Endodermal cell (in vitro differentiated cells): ENCODE results near the gene SLC2A6. TPM values are rescaled to one million over a fixed set of nuclear protein-coding genes. Genes with fewer than 3 reads are reported as not detected.

Experiments
- DNase-seq: peaks from one replicate; pipeline ENCODE4 v3.0.0-alpha.2; 2017
- H3K27ac ChIP-seq: 2 replicates; pipeline ENCODE4 v1.5.1; 2013; ENCODE audit warnings: mild to moderate bottlenecking, low read depth, low read length, moderate library complexity
- H3K27me3 ChIP-seq: 2 replicates; pipeline ENCODE4 v1.6.1; 2013; ENCODE audit warnings: mild to moderate bottlenecking, low read length, moderate library complexity; ENCODE audit not compliant: insufficient read depth, control insufficient read depth, poor library complexity, severe bottlenecking
- H3K36me3 ChIP-seq: 2 replicates; pipeline ENCODE4 v1.7.0; 2013; ENCODE audit warnings: mild to moderate bottlenecking, low read length, moderate library complexity; ENCODE audit not compliant: control insufficient read depth, insufficient read depth
- H3K4me1 ChIP-seq: one replicate; pipeline ENCODE4 v1.7.0; 2013; ENCODE audit warnings: low read length; ENCODE audit not compliant: control insufficient read depth, insufficient read depth
- H3K4me3 ChIP-seq: 2 replicates; pipeline ENCODE4 v1.5.1; 2013; ENCODE audit warnings: mild to moderate bottlenecking, low read length, moderate library complexity
- H3K9ac ChIP-seq: 2 replicates; pipeline ENCODE4 v1.6.1; 2013; ENCODE audit warnings: mild to moderate bottlenecking, low read length, moderate library complexity; ENCODE audit not compliant: poor library complexity, severe bottlenecking; ENCODE audit errors: extremely low read depth
- H3K9me3 ChIP-seq: 2 replicates; pipeline ENCODE4 v1.6.1; 2013; ENCODE audit warnings: mild to moderate bottlenecking, low read length, moderate library complexity; ENCODE audit not compliant: control insufficient read depth
- H3K27ac Mint-ChIP-seq: 2 replicates; pipeline ENCODE4 v1.8.0; 2020; ENCODE audit warnings: mixed read lengths
- H3K27me3 Mint-ChIP-seq: 2 replicates; pipeline ENCODE4 v1.8.0; 2021; ENCODE audit warnings: mild to moderate bottlenecking, mixed read lengths; ENCODE audit not compliant: insufficient read depth
- H3K36me3 Mint-ChIP-seq: 2 replicates; pipeline ENCODE4 v1.8.0; 2020; ENCODE audit warnings: low read depth, mixed read lengths
- H3K4me1 Mint-ChIP-seq: 2 replicates; pipeline ENCODE4 v1.8.0; 2020; ENCODE audit warnings: mixed read lengths
- H3K4me3 Mint-ChIP-seq: 2 replicates; pipeline ENCODE4 v1.8.0; 2020; ENCODE audit warnings: mild to moderate bottlenecking, moderate library complexity, mixed read lengths
- H3K9me3 Mint-ChIP-seq: 2 replicates; pipeline ENCODE4 v1.8.0; 2020; ENCODE audit warnings: mild to moderate bottlenecking, mixed read lengths
- WGBS, 2 experiments: methylation state at CpG; one replicate each; pipeline versions ENCODE4 v1.1.5 to v1.1.7; 2013; ENCODE audit warnings: missing lambda C conversion rate in 2 of 2, mixed read lengths in 1 of 2; ENCODE audit not compliant: insufficient coverage in 1 of 2, insufficient read length in 1 of 2; 5-methylcytosine and 5-hydroxymethylcytosine counted together
- total RNA-seq, 2 donors: library from RNA; stranded (reverse); fragmentation: NEBNext Ultra II Directional in 1 of 2; extraction: Animal tissue kit (Norgen Biotek cat#: 25700) in 1 of 2; gene quantifications; 2 replicates in 1 of 2; 3 replicates in 1 of 2; pipeline ENCODE4 v1.2.1, GENCODE V29; 2021
- TF ChIP-seq, protein P1 (sequence below): fragments of 200-600 bp; sonication (generic); conservative IDR thresholded peaks from 2 replicates; pipeline ENCODE4 v1.5.0; 2021; ENCODE audit warnings: antibody characterized with exemption, mild to moderate bottlenecking

The SLC2A6 gene
- total RNA-seq, 2 donors from 2014 or later = 11.6 to 17.7 TPM

DNA sequence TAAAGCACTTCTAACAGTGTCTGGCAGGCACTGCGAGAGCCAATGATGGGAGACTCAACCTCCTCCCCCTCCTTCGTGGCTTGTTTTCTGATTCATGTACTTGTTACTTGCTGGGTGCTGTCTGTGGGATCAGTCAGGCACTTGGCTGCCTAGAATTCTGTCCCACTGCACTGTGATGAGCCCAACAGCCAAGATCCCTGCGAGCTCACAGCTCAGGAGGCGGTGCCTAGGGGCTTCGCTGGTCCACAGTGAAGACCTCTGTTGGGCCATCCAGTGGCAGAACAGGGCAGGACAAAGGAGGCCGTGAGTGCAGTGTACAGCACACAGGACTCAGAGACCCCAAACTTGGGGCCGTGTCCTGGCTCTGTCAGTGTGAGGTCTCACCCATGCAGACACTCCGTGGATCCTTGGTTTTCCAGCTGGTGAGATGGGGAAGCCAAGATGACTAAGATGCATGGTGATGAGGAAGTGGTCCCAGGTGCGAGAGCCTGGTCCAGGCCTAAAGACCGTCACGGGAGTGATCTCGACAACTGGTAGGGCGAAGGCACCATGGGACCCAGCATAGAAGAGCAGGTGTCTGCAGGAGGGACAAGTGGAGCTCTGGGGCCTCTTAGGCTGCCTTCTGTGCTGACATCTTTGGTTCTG, 26.4 kb upstream of the SLC2A6 start:
- WGBS, 2 experiments = 94 to 95% methylated on average over 12 to 13 of the region's 13 CpGs
- Histone ChIP-seq H3K4me1 (peaks cover 5% of the 10 kb centered on the region), H3K27ac (no peak overlapping the region), H3K4me3 (no peak overlapping the region), H3K9ac (no peak overlapping the region), H3K9me3 (peaks cover 15% of the 10 kb centered on the region), H3K36me3 (no peaks in the 10 kb centered on the region), H3K27me3 (no peaks in the 10 kb centered on the region)
- no peak overlapping the region for H3K4me3 Mint-ChIP-seq
- TF ChIP-seq, protein P1, sequence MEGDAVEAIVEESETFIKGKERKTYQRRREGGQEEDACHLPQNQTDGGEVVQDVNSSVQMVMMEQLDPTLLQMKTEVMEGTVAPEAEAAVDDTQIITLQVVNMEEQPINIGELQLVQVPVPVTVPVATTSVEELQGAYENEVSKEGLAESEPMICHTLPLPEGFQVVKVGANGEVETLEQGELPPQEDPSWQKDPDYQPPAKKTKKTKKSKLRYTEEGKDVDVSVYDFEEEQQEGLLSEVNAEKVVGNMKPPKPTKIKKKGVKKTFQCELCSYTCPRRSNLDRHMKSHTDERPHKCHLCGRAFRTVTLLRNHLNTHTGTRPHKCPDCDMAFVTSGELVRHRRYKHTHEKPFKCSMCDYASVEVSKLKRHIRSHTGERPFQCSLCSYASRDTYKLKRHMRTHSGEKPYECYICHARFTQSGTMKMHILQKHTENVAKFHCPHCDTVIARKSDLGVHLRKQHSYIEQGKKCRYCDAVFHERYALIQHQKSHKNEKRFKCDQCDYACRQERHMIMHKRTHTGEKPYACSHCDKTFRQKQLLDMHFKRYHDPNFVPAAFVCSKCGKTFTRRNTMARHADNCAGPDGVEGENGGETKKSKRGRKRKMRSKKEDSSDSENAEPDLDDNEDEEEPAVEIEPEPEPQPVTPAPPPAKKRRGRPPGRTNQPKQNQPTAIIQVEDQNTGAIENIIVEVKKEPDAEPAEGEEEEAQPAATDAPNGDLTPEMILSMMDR = peak; percentile 28
- H3K27me3 Mint-ChIP-seq = no peaks in the 10 kb centered on the region
- peaks cover 8% of the 10 kb centered on the region for H3K4me1 Mint-ChIP-seq
- H3K27ac Mint-ChIP-seq = no peak overlapping the region
- DNase-seq = no peak
- H3K9me3 Mint-ChIP-seq = peaks cover 31% of the 10 kb centered on the region
- no peaks in the 10 kb centered on the region for H3K36me3 Mint-ChIP-seq

DNA sequence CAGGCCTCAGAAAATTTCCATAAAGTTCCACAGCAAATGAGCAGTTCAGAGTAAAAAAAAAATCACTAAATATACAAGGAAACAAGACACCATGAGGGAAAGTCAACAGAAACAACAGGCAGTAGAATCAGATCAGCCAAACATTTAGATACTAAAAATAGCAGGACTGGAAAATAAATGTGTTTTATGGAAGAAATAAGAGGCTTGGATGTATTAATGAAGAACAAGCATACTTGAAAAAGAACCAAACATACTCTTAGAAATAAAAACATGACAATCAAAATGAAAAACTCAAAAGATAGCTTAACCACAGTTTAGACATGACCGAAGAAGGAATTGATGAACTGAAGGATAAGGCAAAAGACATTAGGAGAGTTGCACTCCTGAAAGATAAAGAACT, 23.2 kb upstream of the SLC2A6 start:
- H3K9ac ChIP-seq = no peak overlapping the region
- H3K27me3 Mint-ChIP-seq = no peaks in the 10 kb centered on the region
- no peaks in the 10 kb centered on the region for H3K27me3 ChIP-seq
- peaks cover 15% of the 10 kb centered on the region for H3K9me3 ChIP-seq
- no peaks in the 10 kb centered on the region for H3K36me3 ChIP-seq
- H3K9me3 Mint-ChIP-seq = peaks cover 31% of the 10 kb centered on the region
- no peaks in the 10 kb centered on the region for H3K4me1 Mint-ChIP-seq
- no peak overlapping the region for H3K4me3 Mint-ChIP-seq
- H3K4me1 ChIP-seq = no peaks in the 10 kb centered on the region
- no peak for DNase-seq
- TF ChIP-seq, protein P1 = no peak
- H3K27ac ChIP-seq = no peak overlapping the region
- no peaks in the 10 kb centered on the region for H3K36me3 Mint-ChIP-seq
- H3K27ac Mint-ChIP-seq = no peak overlapping the region
- H3K4me3 ChIP-seq = no peak overlapping the region
- WGBS, 2 experiments = 98 to 100% methylated on average over 1 of the region's 1 CpG

DNA sequence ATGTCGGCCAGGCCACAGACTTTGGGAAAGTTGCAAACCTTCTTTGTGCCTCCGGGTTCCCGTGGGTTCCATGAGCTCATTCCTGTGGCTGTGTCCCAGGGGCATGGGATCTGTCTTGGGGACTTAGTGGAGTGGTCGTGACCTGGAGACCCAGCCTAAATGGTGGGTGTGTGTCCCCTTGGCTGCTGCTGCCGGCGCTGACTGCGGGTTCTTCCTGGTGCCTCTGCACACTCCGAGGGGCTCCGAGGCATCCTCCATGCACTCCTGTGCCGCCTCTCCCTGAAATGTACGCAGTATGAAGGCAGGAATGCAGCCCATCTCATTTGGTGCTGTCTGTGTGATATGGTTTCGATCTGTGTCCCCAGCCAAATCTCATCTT, 21.0 kb upstream of the SLC2A6 start:
- H3K4me1 ChIP-seq = no peaks in the 10 kb centered on the region
- no peak overlapping the region for H3K4me3 Mint-ChIP-seq
- H3K27ac Mint-ChIP-seq = no peak overlapping the region
- H3K9me3 Mint-ChIP-seq = peaks cover 31% of the 10 kb centered on the region
- DNase-seq = no peak
- peaks cover 15% of the 10 kb centered on the region for H3K9me3 ChIP-seq
- H3K4me3 ChIP-seq = no peak overlapping the region
- no peaks in the 10 kb centered on the region for H3K27me3 ChIP-seq
- H3K36me3 Mint-ChIP-seq = no peaks in the 10 kb centered on the region
- H3K9ac ChIP-seq = no peak overlapping the region
- no peaks in the 10 kb centered on the region for H3K36me3 ChIP-seq
- H3K27me3 Mint-ChIP-seq = no peaks in the 10 kb centered on the region
- WGBS, 2 experiments = 92 to 96% methylated on average over 6 to 12 of the region's 12 CpGs
- TF ChIP-seq, protein P1 = no peak
- no peaks in the 10 kb centered on the region for H3K4me1 Mint-ChIP-seq
- H3K27ac ChIP-seq = no peak overlapping the region
